LHCN-M2 (cell line): ENCODE data around the gene CC2D2A. TPM values are rescaled to one million over a fixed set of nuclear protein-coding genes. Genes with fewer than 3 reads are reported as not detected.
A peak's percentile ranks its signal among the peaks of the same experiment; 100 is the strongest.

Experiments
- DNase-seq: peaks from one replicate; pipeline ENCODE4 v3.0.0-alpha.2; 2012; ENCODE audit warnings: low read depth
- polyA plus RNA-seq: library from polyadenylated mRNA; unstranded; fragments of >200 nt; gene quantifications from one replicate; pipeline ENCODE4 v1.2.1, GENCODE V29; 2012; ENCODE audit warnings: missing spikeins
- total RNA-seq: library from RNA; depleted of rRNA; stranded (reverse); fragments of >200 nt; gene quantifications from 2 replicates; pipeline ENCODE4 v1.2.3, GENCODE V29; 2014; rRNA removed

CC2D2A gene
- 24.9 and 31.5 TPM in 2 replicates for total RNA-seq
- 15.9 TPM for polyA plus RNA-seq

DNA sequence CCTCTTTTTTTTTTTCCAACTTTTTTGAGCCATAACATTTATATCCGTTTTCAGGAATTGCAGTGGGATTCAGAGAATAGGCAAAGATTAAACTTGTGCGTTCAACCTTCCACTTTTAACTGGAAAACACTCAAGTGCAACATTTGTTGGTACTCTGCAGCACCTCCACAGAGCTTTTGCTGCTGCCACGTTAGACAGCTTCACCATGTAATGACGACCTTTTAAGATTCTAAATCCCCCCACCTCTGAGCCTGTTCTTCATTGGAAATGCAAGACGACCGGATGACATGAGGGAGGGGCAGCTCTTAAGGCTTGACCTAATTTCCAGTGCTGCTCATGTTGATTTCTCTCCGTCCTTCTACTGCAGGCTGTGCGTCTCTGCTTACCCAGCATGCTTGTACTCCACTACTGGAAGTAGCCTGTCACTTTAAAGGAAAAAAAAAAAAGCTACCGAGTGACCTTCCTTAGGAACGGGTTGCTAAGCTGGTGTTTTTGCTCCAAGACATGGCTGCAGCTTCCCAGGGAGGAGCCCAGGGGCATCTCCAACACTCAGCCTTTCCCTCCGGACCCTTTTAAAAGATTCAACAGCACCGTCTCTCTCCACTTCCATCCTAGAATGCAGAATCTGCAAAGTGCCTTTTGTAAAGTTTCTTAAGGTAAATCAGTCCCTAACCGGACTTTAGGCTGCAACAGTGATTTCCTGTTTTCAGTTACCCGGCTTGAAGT is at the start of gene CC2D2A:
CC2D2A (plus strand) TSS at position 481 of the 726 bp plus-strand sequence. CDS start 6,051 bp downstream, outside the sequence.
- DNase-seq: peak; percentile 72

DNA sequence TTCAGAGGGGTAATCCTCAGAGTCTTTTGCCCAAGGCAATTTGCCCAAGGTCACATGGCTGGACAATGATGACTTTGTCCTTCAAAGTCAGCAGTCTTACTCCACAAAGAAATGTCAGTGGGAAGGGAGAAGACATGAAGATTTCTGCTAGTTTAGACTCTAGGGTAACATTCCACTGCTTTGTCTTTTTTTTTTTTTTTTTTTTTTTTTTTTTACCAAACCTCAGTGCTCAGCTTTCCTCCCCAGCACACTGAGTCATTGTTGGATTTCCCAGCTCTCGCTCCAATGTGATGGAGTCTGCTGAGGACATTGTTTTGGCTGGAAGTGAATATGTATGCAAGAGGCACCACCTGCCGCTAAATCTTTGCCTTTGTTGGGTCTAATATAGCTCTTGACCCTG is 49.0 kb upstream of the CC2D2A start:
- peak; percentile 89 for DNase-seq

DNA sequence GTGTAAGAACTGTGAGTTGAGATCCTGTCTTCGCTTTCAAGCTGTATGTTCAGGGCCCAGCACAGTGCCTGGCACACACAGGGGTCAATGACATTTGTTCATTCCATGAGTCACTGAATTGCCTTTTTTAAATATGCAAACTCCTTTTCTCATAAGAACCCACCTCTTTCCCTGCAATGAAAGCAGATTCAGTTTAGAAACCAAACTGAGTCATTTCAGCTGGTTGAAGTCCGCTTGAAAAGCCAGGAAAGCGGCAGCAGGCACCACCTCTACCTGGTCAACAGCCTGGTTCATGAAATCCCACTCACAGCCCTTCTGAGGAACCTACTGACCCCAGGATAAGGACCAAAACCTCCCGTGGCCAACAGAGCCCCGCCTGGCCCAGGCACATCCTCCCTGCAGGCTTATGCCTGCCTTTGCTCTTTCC is 46.4 kb upstream of the CC2D2A start:
- DNase-seq: no peak

DNA sequence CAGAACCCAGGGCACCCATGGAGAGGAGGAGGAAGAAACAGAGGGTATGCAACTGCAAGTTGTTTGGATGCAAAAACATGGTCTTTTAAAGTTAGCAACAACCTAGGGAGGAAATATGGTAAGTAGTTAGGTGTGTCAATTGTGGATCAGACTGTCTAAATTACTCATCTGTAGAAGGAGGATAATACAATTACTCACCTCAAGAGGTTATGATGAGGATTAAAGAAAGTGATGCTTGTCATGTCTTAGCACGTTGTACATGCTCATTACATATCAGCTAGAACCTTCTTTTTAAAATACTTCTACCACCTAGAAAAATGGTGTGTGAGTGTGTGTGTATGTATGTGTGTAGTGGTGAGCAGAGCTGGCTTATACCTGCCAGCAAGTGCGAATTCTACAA is 44.2 kb upstream of the CC2D2A start:
- DNase-seq: no peak

DNA sequence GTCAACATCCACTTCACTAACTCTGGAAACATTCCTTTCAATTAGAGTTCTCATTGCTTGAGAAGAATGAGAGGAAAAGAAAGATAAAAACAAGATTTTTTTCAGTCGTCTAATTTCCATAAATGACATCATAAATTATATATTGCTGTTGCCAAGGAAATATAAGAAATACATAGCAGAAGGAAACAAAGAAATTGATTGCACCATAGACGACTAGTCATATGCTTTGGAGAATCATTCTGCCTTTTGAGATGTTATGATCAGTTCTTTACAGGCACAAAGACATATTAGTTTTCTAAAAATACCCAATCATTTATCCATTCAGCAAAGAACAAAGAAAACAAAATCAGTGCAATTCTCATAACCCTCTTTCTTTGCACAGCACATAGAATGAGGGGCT is 42.5 kb upstream of the CC2D2A start:
- no peak for DNase-seq

DNA sequence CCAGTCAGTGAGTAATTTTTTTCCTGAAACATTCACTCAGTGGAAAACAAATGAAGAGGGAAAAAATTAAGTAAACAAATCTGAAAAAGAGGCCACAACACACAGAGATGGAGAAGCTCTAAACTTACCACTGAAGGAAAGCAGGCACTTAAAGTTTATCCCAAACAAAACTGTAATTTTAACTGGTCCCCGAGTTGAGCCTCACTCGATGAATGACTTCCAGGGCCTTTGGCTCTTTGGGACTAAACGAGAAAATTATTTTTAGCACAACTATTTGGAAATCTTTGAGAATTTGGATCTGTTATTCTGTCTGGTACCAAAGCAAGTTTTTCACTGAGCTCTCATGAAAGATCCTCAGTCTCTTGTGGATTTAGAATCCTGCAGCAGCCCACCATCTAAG is 42.0 kb upstream of the CC2D2A start, which contains the start of gene C1QTNF7:
C1QTNF7 (plus strand) TSS at position 333 of the 400 bp plus-strand sequence. CDS start 7,711 bp downstream, outside the sequence.
- DNase-seq: no peak

DNA sequence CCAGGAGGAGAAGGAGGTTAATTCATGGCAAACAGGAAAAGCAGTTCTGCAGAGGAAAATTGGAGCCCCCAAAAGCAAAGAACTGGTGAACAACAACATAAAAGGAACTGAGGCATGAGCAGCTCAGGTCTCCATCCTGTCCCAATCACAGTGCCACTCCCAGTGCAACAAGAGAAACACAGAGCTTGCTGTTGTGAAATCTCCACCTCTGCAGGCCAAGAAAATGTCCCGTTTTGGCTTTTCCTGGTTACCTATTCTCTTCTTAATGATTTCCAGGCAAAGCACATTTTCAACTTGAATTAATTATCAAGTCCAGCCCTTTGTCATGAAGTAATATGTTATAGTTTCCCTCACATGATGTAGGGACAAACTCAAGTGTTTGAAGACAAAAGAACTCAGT is 41.1 kb upstream of the CC2D2A start:
- no peak for DNase-seq

DNA sequence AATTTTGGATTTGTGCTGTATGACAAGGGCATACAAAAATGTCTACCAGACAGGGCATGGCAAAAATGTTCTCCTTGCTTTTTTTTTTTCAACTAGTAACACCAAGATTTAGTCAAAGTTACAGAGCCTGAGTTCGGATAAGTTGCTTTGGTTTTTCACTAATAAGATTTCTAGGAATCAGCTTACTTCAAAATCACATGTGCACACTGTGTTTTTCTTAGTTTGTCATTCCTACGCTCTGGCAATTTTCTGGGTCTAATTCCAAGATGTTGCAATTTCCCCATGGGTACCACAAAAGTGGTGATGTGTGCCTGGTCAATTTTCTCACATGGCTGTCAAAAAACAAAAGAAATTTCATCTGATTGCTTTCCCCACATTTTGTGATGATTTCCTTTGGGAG is 35.6 kb upstream of the CC2D2A start:
- peak; percentile 72 for DNase-seq

DNA sequence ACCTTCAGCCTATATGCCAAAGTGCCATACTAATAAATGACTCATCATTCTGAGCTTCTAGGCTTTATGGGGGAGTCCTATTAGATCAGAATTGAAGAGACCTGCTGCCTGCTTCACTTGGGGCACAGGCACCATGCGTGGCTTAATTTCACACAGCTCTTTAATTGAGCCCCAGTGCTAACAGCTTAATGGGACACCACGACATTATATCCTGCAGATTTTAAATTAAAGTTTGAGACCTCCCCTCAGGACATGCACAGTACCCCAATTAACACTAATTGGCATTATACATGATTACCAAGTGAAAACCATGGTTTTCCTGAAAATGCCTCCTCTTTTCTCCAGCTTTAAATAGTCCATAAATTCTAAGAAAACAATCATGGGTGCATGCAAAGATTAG is 35.0 kb upstream of the CC2D2A start:
- DNase-seq: no peak

DNA sequence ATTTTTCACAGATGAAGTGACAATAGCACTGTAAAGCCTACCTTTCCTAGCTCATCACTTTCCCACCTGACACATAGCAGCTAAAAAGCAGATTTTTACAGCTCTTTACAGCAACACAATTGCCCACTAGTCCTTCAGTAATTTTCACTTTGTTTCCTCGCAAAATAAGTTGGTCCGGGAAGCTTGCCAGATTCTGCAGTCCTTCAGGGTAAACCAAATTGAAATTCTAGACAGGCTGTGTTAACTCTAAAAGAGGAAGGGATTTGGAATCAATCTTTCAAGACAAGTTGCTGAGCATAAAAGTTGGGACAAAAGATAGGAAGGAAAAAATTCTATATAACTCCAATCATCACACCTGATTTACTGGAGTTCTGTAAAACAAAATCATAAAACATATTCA is 33.2 kb upstream of the CC2D2A start:
- peak; percentile 43 for DNase-seq

DNA sequence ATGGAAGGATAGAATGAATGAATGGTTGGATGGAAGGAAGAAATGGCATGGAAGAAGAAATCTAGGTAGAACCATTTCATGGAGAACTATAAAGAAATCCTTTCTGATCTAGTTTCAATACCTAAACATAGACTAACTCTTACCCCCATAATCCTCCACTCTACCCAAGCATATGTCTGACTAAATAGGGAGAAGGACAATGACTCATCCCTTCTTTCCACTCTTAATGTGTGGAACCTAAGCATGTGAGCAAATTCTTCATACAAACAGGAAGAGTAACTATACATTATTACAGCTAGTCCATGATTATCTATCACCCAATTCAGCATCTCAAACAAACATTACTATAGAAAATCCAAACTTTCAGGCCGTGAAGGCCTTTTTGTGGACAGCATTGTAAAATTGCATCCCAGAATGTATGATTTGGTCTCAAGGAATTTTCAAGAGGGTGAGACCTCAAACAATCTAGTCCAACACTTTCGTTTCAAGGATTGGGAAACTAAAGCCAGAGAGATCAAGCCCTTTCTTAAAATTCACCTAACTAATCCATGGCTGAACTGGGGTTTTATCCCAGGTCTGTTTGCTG is 30.6 kb upstream of the CC2D2A start:
- DNase-seq: peak; percentile 37

DNA sequence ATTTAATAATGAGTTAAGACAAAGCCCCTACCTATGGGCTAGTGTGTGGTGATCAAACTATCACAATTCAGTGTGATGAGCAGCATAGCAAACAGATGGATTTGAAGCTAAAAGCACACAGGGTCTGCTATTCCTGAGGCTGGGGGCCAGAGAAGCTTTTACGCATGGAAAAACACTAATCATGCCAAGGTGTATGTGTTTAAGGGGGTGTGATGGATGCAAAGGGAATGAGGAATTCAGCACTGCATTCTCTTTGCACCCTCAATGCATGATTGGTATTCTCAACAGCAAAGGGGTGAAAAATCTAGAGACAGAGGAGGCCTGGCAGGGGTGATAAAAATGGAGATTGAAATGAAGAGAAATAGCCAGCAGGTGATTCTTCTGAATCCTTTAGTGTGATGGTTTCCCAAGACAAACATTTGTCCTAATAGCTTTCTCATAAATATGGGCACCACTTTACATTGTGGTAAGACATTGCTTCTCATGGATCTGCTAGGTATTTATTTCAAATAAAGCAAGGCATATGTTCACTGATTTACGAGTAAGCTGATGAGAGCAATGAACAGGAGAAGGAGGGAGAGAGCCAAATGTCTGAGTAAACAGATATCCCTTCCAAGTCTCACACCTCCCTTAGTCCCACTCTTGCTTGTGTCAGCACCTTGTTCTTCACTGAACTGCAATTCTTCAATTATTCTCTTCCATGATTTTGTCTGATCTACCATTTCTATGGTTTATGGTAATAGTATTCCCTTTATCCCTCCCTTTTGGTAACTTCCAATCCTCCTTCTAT is 26.1 kb upstream of the CC2D2A start:
- no peak for DNase-seq

DNA sequence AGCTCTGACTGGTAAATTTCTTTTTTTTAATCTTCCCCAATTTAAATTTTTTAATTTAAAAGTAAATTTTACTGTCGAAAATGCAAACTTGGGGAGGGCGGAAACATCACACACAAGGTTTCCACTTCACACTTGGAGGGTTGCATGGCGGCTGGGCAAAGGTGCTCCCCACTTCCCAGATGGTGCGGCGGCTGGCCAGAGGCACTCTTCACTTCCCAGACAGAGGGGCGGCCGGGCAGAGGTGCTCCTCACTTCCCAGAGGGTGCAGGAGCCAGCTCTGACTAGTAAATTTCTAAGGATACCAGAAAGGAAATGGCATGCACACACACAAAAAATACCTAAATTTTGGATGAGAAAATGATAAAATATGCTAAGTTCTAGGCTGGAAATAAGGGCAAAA is 25.4 kb upstream of the CC2D2A start:
- no peak for DNase-seq

DNA sequence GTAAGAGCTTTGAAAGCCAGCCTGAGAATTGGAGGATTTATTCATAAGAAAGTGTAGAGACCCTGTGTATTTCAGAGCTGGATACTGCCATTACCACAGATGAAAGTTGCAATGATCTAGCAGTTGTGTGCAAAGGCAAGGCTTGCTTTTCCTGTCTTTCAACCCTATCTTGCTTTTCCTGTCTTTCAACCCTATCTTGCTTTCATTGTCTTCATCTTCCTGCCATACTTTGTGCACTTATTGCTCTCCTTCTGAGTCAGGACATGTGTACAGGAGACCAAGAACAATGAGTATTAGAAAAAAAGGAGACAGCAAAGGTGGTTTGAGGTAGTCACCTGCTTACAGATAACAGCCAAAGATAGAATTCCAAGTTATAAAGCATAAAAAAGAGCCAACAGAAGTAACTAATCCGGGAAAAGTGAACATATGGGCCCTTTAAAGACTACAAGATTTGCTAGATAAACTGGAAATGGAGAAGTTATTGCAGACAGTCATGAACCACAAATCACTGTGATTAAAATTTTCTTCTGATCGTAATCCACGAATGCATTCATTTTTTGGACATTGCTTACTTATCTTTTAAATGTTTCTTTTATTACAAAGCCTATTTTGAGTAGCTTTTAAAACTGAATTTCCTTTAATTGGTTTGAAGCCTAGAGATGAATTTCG is 24.7 kb upstream of the CC2D2A start:
- DNase-seq: no peak

DNA sequence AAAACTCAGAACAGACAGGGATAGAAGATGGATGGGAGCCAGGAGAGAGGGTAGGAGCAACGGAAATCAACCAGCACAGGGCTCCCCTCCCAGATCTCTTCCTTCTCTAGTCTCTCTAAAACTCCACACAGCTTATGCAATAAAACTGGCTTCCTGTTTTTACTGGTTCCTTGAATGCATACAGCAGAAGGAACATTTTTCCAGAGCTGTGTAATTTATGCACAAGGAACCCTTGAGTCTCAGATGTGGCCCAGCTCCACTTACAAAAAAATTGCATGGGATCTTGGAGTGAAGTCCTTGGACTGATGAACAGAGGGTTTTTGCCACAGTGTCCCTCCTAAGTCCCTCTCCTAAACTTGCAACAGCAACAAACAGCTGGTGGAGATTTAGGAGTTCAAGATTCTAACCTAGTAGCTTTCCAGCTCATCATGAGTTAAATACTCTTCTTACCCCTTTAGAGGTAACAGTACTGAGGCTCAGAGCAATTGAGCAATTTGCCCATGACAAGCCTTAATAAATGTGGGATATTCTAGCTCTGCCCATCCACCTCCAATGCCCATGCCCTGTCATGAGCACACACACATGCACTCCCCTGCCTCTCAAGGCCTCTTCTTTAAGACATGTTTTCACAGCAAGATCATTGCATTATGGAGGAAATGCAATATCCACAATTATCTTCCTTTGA is 18.4 kb upstream of the CC2D2A start:
- DNase-seq: peak; percentile 46

DNA sequence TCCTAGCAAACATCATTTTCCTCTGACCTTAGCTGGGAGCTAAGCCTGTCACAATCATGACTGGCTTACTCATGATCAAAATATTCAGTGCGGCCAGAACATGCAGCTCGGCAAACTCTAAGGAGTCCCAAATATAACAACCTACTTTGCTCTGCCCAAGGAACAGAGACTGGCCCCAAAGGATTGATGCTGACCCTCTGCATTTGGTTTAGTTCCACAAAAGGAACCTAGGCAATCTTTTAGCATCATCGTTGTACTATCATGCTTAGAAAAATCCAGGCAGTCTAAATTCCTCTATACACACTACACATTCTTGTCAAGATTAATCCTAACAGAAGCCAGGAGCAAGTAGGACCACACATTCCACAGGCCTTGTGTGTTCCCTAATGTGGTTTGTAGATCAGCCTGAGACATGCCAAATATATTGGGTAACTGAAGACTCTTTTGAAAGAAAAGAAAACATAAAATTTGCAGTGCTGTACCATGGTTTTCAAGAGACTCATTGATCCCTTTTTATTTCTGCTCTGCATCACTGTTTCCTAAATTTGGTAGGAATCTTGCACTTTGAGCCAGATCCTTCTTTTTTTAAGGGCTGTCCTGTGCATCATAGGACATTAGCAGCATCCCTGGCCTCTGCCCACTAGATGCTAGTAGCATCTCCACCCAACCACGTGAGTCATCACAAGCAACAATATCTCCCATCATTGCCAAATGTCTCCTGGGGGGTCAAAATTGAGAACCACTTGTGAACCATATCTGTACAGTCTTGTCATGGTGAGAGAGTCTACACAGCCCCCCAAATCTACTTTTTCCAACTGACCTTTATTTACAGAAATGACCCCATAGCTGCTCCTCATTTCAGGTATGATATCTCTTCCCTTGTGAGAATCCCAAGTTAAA is 17.6 kb upstream of the CC2D2A start:
- DNase-seq: peak; percentile 91

DNA sequence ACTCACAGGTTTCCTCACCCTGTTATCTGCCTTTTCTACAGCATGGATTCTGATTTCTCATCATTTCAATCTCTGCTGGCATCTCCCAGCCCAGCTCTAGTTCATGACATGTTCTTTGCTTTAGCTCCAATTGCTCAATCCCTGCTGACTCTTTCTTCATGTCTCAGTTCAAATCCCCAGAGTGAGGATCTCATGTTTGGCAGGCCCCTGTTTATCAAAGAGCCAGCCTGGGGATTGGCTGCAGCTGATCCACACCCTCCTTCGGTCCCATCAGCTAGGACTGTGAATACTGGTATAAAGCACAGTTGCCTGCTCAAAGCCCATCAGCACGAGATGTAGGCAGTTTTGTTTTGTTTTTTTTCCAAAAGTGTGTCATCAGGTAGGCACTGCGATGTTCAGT is 14.4 kb upstream of the CC2D2A start:
- peak; percentile 86 for DNase-seq

DNA sequence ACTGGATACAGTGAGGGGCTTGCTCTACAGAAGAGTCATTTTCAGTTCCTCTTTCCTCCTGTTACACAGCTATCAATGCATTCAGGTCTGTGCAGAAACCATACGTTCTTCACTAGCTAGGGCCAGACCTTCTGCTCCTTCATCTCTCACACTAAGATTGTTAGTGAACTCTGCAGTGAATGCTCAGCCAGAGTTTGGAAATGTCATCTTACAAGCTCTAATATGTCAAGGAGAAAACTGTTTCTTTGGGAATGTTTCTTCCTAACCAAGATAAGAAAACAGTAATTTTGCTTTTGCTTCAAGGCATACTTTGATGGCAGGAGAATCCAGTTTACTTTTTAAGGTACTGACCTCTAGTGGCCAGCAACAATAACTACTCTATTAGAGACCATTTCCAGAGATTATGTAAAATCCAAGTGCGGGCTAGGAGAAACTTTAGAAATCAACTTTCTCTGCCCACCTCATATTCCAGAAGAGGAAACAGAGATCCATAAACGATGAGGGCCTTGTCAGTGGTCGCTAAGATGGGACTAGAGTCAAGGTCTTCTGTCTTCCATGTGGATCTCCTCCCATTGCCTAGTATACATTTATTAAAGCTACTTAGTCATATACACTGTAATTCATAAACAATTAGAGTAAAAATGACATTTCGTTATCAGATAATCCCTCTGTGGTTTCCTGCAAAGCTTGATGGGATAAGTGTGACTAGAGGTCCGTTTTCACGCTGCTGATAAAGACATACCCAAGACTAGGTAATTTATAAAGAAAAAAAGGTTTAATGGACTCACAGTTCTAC is 12.1 kb upstream of the CC2D2A start:
- DNase-seq: peak; percentile 41

DNA sequence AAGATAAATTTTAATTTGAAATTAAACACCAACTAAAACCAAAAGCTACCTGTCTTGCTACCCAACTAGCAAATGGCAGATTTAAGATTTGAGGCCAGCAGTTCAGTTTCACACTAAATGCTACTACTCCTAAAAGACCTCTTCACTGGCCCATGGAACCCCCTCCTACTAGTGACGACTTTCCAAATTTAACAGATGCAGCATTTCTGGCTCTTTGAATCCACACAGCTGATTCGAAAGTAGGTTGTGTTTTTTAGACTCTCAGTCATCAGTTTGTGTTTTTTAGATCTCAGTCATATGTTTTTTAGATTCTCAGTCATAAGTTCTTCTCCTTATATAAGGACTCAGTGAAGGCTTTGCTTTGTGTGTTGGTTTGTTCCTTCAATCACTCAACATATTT is 11.1 kb upstream of the CC2D2A start:
- DNase-seq: no peak
